ENCODE results near the gene FOXO3B.
A peak's percentile ranks its signal among the peaks of the same experiment; 100 is the strongest.
"Not testable (repeated sequence)": the region's sequence is repeated elsewhere in the genome, so short reads cannot be mapped to it uniquely, and the experiment has no call there.

The FOXO3B gene

DNA sequence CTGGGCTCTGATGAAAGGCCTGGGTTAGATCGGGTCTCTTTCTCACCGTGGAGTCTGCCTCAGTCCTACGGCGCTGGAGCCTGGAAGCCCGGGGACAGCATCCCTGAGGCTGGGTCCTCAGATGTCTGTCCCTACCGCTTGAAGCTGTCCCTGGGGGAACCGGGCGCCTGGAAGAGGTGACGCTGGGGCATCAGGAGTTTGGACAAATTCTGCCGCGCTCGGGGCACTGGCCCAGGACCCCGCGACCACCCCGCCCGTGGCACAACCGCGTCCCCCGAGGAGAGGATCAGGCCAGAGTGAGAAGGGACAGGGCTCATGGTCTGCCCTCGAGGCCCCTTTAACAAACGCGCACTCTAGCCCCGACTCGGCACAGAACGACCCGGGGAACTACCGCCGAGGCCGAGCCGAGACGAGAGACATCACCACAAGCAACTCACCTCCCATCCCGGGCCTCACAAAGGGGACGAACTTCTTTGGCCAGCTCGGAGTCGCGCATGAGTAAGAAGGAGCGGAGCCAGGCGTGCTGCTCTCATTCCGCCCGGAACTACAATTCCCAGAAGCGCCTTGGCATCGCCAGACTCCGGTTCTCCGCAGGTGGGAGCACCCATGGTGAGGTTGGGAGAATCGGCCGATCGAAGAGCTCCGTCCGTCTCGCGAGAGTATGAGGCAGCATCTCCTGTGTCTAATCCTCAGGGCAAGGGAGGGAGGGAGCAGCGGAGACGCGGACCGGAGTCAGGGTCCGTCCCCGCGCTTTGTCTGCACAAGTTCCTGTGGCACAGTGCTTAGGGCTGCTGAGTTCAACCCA is at the start of gene FOXO3B:
TSS of gene FOXO3B (minus strand) at position 548 of the 805 bp plus-strand sequence. CDS start 663 bp downstream, outside the sequence.
- peak; percentile 99 to 100 for DNase-seq

DNA sequence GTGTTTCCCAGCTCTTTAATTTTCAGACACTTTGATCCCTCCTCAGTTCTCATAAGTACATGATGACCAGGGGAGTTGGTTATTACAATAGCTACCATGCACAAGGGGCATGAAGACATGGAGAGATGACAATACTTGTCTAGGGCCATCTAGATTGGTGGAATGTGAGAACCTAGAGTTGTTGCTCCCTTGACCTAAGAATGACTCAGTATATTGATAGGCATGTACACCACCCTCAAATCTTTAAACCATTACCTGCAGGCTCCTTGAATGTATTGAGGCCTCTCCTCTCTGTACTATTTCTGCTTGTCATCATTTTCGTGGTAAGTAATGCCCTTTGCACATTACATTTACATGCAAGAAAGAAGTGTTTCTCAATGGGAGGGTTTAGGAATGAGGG is 41.4 kb upstream of the FOXO3B start:
- not testable (repeated sequence) for DNase-seq

DNA sequence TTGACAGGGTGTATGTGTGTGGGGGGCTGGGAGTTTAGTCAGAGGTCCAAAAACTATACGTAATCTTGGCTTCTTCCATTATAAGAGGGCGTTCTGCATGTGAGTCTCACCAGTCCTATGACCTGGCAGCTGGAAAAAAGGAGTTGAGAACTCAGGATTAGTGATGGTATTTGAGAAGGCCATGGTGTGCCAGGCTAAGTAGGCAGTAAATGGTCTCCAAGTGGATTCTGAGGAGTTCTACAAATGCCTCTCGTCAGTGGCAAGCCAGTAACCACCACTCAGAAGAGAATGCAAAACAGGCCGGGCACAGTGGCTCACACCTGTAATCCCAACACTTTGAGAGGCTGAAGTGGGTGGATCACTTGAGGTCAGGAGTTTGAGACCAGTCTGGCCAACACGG is 40.5 kb upstream of the FOXO3B start:
- not testable (repeated sequence) for DNase-seq

DNA sequence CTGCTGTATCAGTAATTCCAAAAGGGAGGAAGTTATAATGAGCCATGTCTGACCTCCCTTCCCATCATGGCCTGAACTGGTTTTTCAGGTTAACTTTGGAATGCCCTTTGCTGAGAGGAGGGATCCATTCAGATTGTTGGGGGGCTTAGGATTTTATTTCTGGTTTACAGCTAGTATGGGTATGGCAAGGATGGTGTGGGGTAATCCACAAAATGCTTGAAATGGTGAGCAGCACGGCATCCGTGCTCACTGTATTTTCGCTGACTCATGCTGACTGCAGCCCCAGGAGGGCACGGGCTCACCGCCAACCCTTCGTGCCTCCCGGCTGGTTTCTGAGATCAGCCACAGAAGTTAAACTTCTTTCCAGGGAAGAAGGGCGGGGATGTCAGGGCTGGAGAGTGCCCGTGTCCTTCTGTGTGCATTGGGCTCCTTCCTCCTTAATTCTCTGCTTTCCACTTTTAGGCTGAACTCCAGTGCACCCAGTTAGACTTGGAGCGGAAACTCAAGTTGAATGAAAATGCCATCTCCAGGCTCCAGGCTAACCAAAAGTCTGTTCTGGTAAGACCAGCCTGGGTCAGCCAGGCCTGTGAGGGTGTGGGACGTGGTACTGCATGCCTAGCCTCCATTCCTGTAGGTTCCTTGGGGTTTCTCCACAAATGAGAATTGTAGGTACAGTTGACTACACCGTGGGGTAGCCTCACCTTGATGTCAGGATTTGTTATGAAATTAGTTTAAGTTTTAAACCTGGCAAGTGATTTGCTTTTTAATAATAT is 39.8 kb upstream of the FOXO3B start:
- not testable (repeated sequence) for DNase-seq

DNA sequence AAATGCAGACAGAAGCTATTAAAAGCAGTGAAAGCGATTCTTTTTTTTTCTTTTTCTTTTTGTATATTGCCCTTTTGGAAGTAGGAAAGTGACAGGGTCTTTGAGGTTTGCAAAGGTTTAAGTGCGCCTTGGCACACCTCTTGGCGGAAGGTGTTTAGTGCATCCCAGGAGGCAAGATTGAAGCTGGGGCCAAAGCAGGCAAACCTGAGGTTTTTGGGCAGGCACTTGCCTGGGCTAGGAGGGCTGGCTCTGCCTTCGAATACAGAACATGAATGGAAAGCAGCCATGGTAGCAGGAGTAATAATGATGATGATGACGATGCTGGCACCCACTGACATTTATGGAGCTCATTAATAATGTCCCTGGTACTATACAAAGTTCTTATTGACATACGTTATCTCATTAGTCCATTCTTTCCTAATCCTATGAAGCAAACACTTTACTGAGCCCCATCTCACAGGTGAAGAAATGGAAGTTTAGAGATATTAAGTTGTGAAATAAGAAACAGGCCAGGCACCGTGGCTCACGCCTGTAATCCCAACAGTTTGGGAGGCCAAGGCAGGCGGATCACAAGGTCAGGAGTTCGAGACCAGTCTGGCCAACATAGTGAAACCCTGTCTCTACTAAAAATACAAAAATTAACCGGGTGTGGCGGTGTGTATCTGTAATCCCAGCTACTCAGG is 37.5 kb upstream of the FOXO3B start:
- DNase-seq, result not testable (repeated sequence)

DNA sequence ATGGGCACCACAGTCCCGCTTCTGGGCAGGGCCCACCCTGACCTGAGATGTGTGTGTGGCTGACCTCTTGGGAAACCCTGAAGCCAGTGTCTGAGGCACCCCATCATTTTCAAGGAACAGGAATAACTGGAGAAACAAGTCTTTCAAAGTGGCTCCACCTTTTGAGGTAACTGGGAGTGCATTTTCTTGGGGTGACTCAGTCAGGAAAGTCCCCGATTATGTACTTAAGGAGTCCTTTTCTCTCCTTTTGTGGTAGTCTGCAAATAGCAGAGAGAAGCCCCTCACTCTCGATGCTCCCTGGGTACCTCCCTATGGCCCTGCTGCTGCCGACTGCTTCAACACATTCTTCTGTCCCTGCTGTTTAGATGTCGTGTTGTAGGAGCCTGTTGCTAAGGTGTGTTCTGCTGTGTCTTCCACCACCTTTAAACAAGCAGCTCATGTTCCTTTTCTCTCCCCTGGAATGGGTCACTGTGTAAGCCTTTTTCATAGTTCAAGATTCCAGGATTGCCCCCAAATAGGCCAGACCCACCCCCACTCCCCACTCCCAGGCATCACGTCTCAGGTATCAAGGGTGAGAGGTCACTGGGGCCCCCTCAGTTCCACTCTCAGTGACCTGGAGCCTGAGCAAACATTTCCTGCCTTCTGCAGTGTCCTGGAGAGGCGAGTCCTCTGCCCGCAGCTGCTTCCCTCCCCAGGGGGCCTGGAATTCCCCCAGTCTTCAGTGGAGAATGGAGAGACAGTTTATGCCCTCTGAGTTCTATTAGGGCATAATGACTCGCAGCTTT is 36.7 kb upstream of the FOXO3B start:
- DNase-seq, result peak; percentile 31 to 32

DNA sequence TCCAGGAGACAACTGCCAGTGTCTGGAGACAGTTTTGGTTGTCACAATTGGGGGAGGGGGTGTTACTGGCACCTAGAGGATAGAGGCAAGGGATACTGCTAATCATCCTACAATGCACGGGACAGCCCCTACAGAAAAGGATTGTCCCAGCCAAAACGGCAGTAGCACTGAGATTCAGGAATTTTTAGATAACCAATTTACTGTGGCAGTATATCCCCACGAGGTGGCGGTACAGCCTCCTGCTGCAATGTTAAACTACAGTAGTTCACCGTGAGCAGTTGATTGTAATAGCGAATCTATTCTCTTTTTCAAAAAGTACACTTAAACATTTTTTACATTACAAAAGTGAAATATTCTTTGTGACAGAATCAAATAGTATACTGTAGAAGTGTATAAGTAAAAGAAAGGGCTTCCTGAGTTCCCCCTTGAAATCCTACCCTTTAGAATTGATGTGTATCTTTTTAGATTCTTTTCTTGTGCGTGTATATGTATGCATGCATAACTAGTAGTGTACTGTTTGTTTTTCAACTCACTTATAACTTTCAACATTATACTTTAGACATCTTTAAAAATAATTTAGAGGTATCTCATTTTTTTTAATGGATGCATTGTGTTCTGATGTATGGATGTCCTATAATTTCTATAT is 30.4 kb upstream of the FOXO3B start:
- peak; percentile 77 for DNase-seq

DNA sequence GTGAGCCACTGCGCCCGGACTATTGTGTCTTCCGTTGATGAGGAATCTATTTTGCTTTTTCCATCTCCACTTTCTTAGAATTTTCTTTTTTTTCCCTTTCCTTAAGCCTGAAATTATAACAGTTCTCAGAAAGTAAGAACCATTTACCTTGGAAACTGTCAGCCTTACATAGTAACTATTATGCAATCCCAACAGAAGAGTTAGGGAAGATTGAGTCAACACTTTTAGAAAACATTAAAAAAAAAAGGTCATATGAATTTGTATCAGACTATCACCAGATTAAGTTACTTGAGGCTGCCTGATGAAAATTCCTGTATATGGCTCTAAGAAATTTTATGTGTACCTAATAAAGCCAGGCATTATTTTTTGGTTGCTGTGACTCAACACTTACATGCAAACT is 26.1 kb upstream of the FOXO3B start:
- not testable (repeated sequence) for DNase-seq

DNA sequence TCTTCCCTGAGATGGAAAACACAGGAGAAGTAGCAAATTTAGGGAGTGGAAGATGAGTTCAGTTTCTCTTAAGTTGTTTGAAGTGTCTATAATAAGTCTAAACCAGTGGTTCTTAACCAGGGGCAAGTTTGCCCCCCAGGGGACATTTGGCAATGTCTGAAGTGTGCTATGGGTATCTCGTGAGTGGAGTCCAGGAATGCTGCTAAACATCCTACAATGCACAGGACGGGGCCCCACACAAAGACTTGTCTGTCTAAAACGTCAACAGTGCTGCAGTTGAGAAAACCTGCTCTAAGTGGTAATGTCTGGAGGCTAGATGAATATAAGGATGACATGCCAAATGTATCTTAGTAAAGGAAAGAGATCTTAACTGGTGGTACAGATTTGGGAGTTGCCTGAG is 23.8 kb upstream of the FOXO3B start:
- DNase-seq, result not testable (repeated sequence)

DNA sequence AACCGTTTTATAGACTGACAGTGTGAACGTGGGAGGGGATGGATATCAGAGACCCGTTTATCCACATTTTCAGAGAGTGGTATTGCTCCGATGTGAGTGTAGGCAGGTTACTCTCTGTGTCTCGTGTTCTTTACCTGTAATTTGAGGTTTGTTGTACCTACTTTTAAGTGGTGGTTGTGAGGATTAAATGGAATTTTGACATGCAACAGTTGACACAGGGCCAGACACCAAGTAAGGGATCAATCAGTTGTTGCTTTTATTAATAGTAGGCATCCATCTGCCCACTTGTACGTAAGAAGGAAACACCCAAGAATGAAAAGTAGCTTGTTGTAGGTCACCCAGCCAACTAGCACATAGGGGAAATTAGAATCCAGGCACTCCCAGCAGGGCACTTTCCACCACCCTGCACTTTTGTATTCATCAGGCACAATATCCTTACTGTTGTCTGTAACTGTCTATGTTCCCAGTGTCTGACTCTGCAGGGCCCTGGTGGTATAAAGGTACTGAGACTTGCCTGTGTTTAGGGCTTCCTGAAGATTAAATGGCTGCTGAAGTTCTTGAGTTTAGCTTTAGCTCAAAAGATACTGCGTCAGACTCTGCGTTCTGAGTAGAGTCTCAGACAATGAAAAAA is 16.5 kb upstream of the FOXO3B start:
- not testable (repeated sequence) for DNase-seq

DNA sequence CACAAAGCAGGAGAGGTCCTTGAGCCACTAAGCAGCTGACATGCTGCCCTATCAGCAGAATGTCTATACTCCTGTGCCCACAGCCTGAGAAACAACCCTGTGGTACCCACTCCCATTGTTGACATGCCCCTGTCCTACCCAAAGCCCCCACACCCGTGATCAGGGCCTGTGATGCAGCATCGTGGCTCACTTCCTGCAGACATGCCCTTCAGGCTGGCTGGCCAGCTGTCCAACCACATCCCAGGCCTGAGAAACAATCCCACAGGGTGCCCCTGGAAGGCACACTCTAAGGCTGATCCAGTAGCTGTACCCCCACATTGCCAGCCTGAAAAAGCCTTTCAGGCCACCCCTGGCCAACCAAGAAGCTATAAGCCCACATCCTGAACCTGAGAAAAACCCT is 13.0 kb upstream of the FOXO3B start:
- not testable (repeated sequence) for DNase-seq

DNA sequence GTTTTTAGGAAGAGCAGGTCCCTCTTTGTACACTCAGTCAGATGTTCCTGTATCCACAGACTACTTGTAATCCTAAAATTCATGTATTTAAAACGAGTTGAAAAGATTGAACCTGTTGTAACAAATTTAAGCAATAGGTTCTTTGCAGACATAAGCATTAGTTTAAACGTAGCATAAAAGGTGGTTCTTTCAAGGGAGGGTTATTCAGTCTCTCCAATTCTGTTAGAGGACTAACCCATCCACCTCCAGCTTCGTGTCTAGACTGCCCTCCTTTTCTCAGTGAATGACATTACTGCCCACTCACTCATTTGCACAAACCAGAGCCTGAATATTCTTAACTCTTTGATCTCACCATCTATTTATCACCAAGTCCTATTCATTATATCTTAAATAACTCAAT is 554 bp upstream of the FOXO3B start:
- not testable (repeated sequence) for DNase-seq

DNA sequence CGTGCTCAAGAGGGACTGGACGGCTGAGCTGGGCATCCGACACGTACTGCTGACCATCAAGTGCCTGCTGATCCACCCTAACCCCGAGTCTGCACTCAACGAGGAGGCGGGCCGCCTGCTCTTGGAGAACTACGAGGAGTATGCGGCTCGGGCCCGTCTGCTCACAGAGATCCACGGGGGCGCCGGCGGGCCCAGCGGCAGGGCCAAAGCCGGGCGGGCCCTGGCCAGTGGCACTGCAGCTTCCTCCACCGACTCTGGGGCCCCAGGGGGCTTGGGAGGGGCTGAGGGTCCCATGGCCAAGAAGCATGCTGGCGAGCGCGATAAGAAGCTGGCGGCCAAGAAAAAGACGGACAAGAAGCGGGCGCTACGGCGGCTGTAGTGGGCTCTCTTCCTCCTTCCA is 4.7 kb downstream of the FOXO3B start:
- DNase-seq, result not testable (repeated sequence)

DNA sequence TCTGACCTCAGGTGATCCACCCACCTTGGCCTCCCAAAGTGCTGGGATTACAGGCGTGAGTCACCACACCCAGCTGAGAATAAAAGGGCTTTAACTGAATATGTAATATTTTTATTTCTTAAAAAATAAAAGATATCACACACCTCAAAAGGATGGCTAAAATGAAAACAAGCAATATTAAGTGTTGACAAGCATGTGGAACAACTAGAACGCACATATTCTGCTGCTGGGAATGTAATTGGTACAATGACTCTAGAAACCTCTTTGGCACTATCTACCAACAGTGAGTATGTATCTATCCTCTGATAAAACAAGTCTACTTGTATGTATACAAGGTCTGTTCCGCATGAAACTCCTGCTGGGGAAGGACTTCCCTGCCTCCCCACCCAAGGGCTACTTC is 5.2 kb downstream of the FOXO3B start:
- not testable (repeated sequence) for DNase-seq

DNA sequence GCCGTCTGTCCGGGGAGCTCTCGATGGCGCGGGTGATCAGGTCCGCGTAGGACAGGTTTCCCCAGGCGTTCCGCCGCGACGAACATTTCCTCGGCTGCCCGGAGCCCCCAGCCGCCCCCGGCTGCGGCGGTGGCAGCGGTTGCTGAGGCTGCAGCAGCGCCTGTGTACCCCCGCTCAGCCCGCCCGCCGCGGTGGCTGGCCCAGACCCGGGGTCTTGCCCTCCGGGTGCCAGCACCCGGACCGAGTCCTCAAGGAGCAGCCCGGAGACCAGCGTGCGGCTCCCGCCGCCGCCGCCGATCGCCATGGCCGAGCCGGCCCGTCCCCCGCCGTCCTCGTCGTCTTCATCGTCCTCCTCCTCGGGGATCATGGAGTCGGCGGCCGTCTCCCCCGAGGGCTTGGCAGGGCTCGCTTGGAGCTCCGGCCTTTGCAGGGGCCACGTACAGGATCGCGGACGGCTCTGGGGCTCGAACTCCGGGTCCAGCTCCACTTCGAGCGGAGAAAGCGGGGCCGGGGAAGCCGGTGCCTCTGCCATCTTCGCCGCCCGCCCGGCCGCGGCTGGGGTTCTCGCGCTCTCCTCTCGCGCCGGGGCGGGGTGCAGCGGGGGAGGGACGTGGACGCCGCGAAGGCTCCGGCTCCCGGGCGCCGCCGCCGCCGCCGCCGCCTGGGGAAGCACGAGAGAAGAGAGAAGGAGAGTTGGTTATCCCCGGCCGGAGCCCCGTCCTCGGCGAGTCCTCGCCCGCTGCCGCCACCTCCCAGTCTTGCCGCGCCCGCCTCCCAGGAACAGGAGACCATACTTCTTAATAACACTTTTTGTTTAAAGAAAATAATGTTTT is 9.5 kb downstream of the FOXO3B start:
- DNase-seq, result not testable (repeated sequence)

DNA sequence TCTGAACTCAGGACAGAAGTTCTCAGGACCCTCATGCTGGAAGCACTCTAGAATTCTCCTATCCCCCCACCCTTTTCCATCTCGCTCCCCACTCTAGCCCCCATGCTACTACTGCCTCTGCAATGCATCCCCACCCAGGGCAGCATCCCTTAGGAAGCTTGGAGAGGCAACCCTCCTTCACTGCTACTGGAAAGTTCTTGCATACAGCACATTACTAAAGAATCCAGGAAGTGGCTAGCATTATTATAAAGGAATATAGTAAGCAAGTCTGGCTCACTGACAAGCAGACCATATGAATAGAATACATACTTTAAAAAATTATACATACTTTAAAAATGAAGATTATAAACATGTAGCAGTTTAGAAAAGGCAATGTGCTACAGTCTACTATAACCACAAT is 13.5 kb downstream of the FOXO3B start:
- DNase-seq, result not testable (repeated sequence)

DNA sequence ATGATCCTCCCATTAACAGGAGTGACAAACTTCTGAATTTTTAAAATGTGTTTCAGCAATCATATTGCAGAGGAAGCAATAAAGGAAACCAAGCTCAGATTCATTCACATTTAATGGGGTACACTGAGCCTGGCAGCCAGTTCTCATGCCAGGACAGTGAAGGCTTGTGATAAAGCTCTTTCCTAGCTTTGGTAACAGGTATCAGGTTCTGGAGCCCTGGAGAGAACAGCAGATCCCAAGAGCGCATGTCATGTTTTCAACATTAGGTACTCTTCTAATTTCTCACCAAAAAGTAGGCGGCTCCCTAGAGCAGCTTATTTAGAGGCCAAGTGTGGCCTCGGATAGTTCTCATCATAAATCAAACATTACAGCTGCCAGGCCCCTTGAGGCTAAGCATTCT is 14.6 kb downstream of the FOXO3B start:
- DNase-seq, result not testable (repeated sequence)

DNA sequence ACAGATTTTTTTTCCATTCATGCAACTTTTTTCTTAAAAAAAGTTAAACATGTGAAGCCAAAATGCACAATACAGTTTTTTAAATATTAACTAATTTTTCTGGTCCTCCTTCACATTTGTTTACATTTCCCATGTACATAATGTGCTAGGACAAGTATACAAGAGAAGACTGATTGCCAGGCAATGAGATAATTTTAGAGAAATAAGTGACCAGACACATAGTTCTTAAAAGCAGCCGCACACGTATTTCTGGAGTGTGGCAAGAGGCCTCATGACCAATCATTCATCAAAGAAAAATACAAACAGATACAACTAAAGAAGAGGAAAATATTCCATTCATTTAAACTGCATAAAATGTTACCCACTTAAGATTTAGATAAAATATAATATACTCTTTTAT is 15.8 kb downstream of the FOXO3B start:
- not testable (repeated sequence) for DNase-seq

DNA sequence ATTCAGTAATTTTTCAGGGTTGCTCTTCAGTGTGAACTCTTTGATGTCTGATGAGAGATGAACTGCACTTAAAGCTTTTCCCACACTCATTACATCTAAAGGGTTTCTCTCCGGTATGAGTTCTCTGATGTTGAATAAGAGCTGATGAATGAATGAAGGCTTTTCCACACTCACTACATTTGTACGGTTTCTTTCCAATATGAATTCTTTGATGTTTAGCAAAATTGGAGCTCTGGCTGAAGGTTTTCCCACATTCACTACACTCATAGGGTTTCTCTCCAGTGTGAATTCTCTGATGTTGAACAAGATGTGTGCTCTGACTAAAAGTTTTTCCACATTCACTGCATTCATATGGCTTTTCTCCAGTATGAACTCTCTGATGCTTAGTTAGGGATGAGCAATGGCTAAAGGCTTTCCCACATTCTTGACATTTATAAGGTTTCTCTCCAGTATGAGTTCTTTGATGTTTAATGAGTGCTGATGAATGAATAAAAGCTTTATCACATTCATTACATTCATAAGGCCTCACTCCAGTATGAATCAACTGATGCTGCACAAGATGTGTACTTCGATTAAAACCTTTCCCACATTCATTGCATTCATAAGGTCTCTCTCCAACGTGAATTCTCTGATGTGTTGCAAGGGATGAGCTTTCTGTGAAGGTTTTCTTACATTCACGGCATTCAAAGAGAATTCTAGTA is 20.0 kb downstream of the FOXO3B start:
- DNase-seq, result not testable (repeated sequence)

DNA sequence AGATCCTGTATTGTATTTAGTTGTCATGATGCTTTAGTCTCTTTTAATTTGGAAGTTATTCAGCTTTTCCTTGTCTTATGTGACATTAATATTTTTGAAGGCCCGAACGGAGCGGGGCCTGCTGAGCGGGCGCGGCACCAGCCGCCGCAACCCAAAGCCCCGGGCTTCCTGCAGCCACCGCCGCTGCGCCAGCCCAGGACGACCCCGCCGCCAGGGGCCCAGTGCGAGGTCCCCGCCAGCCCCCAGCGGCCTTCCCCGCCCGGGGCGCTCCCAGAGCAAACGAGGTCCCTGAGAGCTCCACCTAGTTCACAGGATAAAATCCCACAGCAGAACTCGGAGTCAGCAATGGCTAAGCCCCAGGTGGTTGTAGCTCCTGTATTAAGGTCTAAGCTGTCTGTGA is 32.0 kb downstream of the FOXO3B start:
- not testable (repeated sequence) for DNase-seq

All from SHP77 (cell line).